ENCODE data around the gene TFEB. TPM values are rescaled to one million over a fixed set of nuclear protein-coding genes. Genes with fewer than 3 reads are reported as not detected.

TFEB gene
- total and polyA plus RNA-seq, 2 of the 8 experiments (the other 6 are each of a cell fraction or from before 2014, with no cell fraction given) = 2.3 to 6.7 TPM

DNA sequence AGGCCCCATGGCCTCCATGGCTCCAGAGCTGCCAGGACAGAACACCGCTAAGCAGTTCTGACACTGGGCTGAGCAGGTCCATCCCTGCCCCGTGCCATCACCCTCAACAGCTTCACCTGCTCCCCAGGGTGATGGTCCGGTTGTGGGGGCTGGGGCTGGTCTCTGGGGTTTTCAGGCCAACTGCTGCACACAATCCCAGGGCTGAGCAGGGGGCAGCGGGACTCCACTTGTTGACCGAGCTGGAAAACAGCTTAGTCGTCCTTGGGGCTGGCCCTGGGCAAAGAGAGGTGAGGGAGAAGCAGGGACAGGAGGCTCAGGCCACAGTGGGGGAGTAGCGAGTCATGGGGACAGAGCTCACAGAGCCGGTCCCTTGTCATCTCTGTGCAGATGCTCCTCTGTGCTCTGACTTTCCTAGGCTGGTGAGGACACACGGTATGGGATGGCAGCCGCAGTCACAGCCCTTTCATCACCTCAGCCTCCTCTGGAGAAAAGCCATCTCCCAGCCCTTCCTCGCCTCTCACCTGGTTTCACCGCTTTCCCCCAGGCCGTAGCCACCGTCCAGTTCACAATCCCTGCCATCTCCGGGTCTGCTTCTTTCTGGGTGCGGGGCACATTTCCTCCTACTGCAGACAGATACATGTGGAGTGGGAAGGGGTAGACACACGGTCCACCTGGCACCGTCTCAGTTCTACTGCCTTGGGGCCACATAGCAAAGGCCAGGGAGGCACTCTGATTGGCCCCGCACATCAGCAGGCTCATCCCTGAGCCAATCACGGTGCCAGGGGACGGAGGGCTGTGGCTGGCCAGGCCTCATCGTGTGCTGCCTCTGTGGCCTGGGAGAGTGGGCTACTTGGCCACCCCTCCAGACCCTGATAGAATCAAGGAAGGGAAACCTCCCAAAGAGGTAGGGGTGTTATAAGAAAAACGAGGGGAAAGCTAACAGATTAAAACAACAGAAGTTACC, 78.0 kb downstream of the TFEB start:
- Histone ChIP-seq H3K27me3 (replicated peaks in 1 of 4; ENCODE audit: control insufficient read depth in 3 of 4, extremely low read depth in 1 of 4, insufficient read depth in 3 of 4, low read length in 3 of 4) (no peaks in the 10 kb centered on the region; a peak in 1 of 7 replicates), H3K4me1 (replicated peaks in 1 of 4; ENCODE audit: control insufficient read depth in 3 of 4, insufficient read depth in 4 of 4, low read length in 3 of 4) (peaks cover 0 to 11% (median 4%) of the 10 kb centered on the region in 4 experiments; a peak in 4 of 7 replicates), H2BK5ac (ENCODE audit: low read depth, low read length) (peak overlapping the region; percentile 6; the same call in 1 of the 2 replicates), H3K18ac (ENCODE audit: extremely low read depth, low read length) (no peak overlapping the region), H4K5ac (ENCODE audit: insufficient read length, low read depth, low read length) (no peak overlapping the region), H4K8ac (ENCODE audit: extremely low read depth, insufficient read depth, low read length) (no peak overlapping the region), H3K56ac (replicated peaks; ENCODE audit: insufficient read length, low read depth, low read length) (no peak overlapping the region), H3K14ac (ENCODE audit: insufficient read length) (no peak overlapping the region), H2AK5ac (ENCODE audit: low read depth, low read length) (peak overlapping the region; percentile 53; the same call in 1 of the 2 replicates), H3K9me3 (ENCODE audit: insufficient read depth in 2 of 2, low read depth in 1 of 2, low read length in 1 of 2) (no peaks in the 10 kb centered on the region), H3K4ac (replicated peaks; ENCODE audit: insufficient read length, low read depth, low read length) (no peak overlapping the region), H3K4me2 (ENCODE audit: insufficient read depth in 1 of 2, low read depth in 2 of 2, low read length in 2 of 2) (no peak overlapping the region), H2AFZ (ENCODE audit: low read length) (no peak overlapping the region), H3K79me2 (ENCODE audit: control insufficient read depth in 1 of 2, insufficient read depth in 2 of 2, low read length in 2 of 2) (no peaks in the 10 kb centered on the region), H3K23ac (ENCODE audit: insufficient read length) (no peak overlapping the region), H2BK20ac (ENCODE audit: low read length) (no peak overlapping the region), H3K27ac (ENCODE audit: low read depth, low read length) (no peak overlapping the region), H4K20me1 (replicated peaks in 1 of 2; ENCODE audit: control insufficient read depth in 1 of 2, insufficient read depth in 2 of 2, low read length in 2 of 2) (no peaks in the 10 kb centered on the region), H3K79me1 (ENCODE audit: low read depth, low read length) (no peaks in the 10 kb centered on the region), H3K36me3 (ENCODE audit: control insufficient read depth in 2 of 4, insufficient read depth in 4 of 4, low read length in 3 of 4) (no peaks in the 10 kb centered on the region; a peak in 1 of 8 replicates), H2BK120ac (replicated peaks; ENCODE audit: low read depth, low read length) (no peak overlapping the region), H2BK15ac (ENCODE audit: low read length) (0 out of 2 replicates have a peak overlapping the region, but pooled peaks have one; percentile 31), H3K23me2 (ENCODE audit: low read depth, low read length) (0 out of 2 replicates have a peak, but pooled peaks cover 2% of the 10 kb centered on the region), H3K9ac (replicated peaks in 1 of 4; ENCODE audit: extremely low read depth in 1 of 4, low read depth in 3 of 4, low read length in 3 of 4) (no peak overlapping the region), H3K4me3 (ENCODE audit: extremely low read depth in 1 of 4, insufficient read depth in 2 of 4, low read depth in 3 of 4, low read length in 4 of 4) (no peak overlapping the region), H4K91ac (replicated peaks; ENCODE audit: insufficient read length, low read length) (no peak overlapping the region), H2BK12ac (ENCODE audit: low read depth, low read length) (peak overlapping the region; percentile 60; the same call in 1 of the 2 replicates)
- DNase-seq (ENCODE audit: low read depth in 1 of 2, low spot score in 2 of 2) (no peak), FAIRE-seq (no peak)
- POLR2A ChIA-PET (ENCODE audit: partially characterized antibody) = interaction anchor here (0.6 to 1.5 kb wide), 5 partner anchors 10 to 54 kb away, joined by 3 to 5 read pairs (median 3); no protein-coding TSS in a partner anchor
- CTCF ChIA-PET (ENCODE audit: partially characterized antibody) = interaction anchor here (0.7 to 4.6 kb wide), 10 partner anchors 12 to 287 kb away, joined by 3 to 37 read pairs (median 3); no protein-coding TSS in a partner anchor
- TF ChIP-seq MAFK (IDR thresholded peaks at IDR 0.05; ENCODE audit: low read depth, low read length) (no peak), CBX8 (IDR thresholded peaks at IDR 0.05; ENCODE audit: borderline replicate concordance, low read depth, low read length) (no peak), EZH2 (IDR thresholded peaks at IDR 0.05; ENCODE audit: low read depth, low read length, severe bottlenecking) (no peak), PHF8 (conservative IDR thresholded peaks at IDR 0.05; ENCODE audit: low read depth, low read length) (no peak), BACH1 (IDR thresholded peaks at IDR 0.05; ENCODE audit: low read length) (no peak), EP300 (IDR thresholded peaks at IDR 0.05; ENCODE audit: borderline replicate concordance in 1 of 2, low read depth in 2 of 2, low read length in 2 of 2) (no peak), SP1 (IDR thresholded peaks at IDR 0.05; ENCODE audit: low read depth, low read length) (no peak), CBX5 (IDR thresholded peaks at IDR 0.05; ENCODE audit: low read depth, low read length) (no peak), CTBP2 (IDR thresholded peaks at IDR 0.05; ENCODE audit: borderline replicate concordance, insufficient read depth, insufficient read length, low read length) (no peak), GTF2F1 (IDR thresholded peaks at IDR 0.05; ENCODE audit: borderline replicate concordance, low read depth, low read length) (no peak), POLR2A (IDR thresholded peaks at IDR 0.05; ENCODE audit: control extremely low read depth in 1 of 2, low read depth in 2 of 2, low read length in 2 of 2) (no peak)
- 92% methylated on average over 20 of the region's 23 CpGs; no CpG with 5 or more reads in 1 of the 2 experiments for WGBS, 2 experiments (ENCODE audit: extremely low coverage in 1 of 2, insufficient coverage in 1 of 2, insufficient read length in 1 of 2, insufficient replicate concordance in 2 of 2, low coverage in 1 of 2, low lambda C conversion rate in 2 of 2, missing lambda C conversion rate in 1 of 2)
